ENCODE results near the gene PCMTD2. TPM values are rescaled to one million over a fixed set of nuclear protein-coding genes. Genes with fewer than 3 reads are reported as not detected.
A peak's percentile ranks its signal among the peaks of the same experiment; 100 is the strongest.

Gene PCMTD2
- total RNA-seq: 10 to 100 TPM; 51.3 to 96.9 (median 75.4) TPM

DNA sequence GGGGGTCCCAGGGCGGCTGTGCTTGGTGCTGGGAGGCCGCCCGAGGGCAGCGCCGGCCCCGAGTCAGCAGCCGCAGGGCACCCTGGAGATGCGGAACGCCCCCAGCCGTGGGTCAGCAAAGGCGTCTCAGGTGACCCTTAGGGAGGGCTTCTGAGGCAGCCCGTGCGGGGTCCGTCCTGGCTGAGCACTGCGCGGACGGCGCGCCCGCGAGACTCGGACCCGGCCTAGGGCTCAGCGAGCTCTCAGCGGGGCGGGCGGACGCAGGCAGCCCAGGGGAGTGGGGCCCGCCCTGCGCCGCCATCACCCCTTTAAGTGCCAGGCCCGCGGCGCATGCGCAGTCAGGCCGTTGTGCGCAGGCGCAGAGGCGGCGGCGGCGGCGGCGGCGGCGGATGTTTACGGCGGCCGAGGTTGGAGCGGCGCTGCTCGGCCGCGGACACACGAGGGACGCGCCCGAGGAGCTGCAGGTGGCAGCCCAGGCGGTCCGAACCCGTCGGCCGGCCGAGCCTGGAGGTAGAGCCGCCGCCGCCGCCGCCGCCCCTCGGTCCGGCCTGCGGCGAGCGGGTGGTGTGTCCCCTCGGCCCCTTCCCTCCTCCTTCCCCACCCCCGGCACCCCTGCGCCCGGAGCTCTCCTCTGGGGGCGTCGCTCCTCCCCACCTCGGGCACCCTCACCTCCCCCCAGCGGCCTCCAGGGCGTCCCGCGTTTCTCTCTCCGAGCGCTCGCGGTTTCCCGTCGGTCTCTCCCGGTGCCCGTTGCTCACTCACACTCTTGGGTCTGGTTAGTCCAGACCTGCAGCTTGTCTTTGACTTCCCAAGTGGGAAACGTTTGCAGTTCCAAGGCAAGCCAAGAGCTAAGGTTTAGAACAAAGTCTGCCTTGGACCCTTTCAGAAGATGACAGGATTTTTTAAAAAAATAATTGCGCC, at the start of gene PCMTD2:
TSS of gene PCMTD2 (plus strand) at position 388 of the 921 bp plus-strand sequence. CDS start 4,218 bp downstream, outside the sequence.
- no peaks in the 10 kb centered on the region for H3K36me3 ChIP-seq
- no peaks in the 10 kb centered on the region for H3K27me3 ChIP-seq
- no peaks in the 10 kb centered on the region for H3K9me3 ChIP-seq
- peak; percentile 91 to 95 for ATAC-seq
- TF ChIP-seq POLR2A (IDR thresholded peaks at IDR 0.05): peak; percentile 65 to 74
- TF ChIP-seq, protein P1, sequence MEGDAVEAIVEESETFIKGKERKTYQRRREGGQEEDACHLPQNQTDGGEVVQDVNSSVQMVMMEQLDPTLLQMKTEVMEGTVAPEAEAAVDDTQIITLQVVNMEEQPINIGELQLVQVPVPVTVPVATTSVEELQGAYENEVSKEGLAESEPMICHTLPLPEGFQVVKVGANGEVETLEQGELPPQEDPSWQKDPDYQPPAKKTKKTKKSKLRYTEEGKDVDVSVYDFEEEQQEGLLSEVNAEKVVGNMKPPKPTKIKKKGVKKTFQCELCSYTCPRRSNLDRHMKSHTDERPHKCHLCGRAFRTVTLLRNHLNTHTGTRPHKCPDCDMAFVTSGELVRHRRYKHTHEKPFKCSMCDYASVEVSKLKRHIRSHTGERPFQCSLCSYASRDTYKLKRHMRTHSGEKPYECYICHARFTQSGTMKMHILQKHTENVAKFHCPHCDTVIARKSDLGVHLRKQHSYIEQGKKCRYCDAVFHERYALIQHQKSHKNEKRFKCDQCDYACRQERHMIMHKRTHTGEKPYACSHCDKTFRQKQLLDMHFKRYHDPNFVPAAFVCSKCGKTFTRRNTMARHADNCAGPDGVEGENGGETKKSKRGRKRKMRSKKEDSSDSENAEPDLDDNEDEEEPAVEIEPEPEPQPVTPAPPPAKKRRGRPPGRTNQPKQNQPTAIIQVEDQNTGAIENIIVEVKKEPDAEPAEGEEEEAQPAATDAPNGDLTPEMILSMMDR (IDR thresholded peaks at IDR 0.05 in 4 of 5, conservative IDR thresholded peaks at IDR 0.05 in 1 of 5): peak in 2 of 5 experiments; percentile 23 to 25
- peaks cover 37 to 41% of the 10 kb centered on the region in 2 donors for H3K4me1 ChIP-seq
- peak within 1 kb of the TSS; percentile 78 to 98 (median 90) for H3K4me3 ChIP-seq
- peak; percentile 50 to 74 for DNase-seq
- intact Hi-C loops (cut with DNase I; ENCODE audit: low total_unique reads) (loop anchor here (2.0 kb wide), 1 partner anchor 33 kb away; no protein-coding TSS in a partner anchor), in situ Hi-C loops (cut with MboI; ENCODE audit: low sequenced_read_pairs in 4 of 4) (no loop called here)
- peak within 1 kb of the TSS; percentile 84 to 96 (median 94) for H3K27ac ChIP-seq

GRCh38 chr20:64206614-64207013, 48.9 kb upstream of the PCMTD2 start:
- in situ Hi-C loops (cut with MboI; ENCODE audit: low sequenced_read_pairs in 4 of 4): no loop called here
- Histone ChIP-seq H3K9me3 (no peaks in the 10 kb centered on the region), H3K4me3 (no peak overlapping the region), H3K27me3 (peaks cover 0 to 5% (median 0%) of the 10 kb centered on the region in 3 donors), H3K27ac (no peak overlapping the region), H3K4me1 (no peaks in the 10 kb centered on the region), H3K36me3 (no peaks in the 10 kb centered on the region)
- DNase-seq: no peak
- intact Hi-C loops (cut with DNase I; ENCODE audit: low total_unique reads): no loop called here
- ATAC-seq: no peak
- no peak for TF ChIP-seq POLR2A (IDR thresholded peaks at IDR 0.05)
- TF ChIP-seq, protein P1 (IDR thresholded peaks at IDR 0.05 in 4 of 5, conservative IDR thresholded peaks at IDR 0.05 in 1 of 5): no peak

GRCh38 chr20:64207641-64208590, 47.6 kb upstream of the PCMTD2 start:
- intact Hi-C loops (cut with DNase I; ENCODE audit: low total_unique reads): no loop called here
- peaks cover 1 to 8% of the 10 kb centered on the region in 2 donors for H3K4me1 ChIP-seq
- in situ Hi-C loops (cut with MboI; ENCODE audit: low sequenced_read_pairs in 4 of 4): no loop called here
- no peak overlapping the region for H3K4me3 ChIP-seq
- TF ChIP-seq POLR2A (IDR thresholded peaks at IDR 0.05): no peak
- TF ChIP-seq, protein P1 (IDR thresholded peaks at IDR 0.05 in 4 of 5, conservative IDR thresholded peaks at IDR 0.05 in 1 of 5): no peak
- no peaks in the 10 kb centered on the region for H3K9me3 ChIP-seq
- DNase-seq (no peak), ATAC-seq (no peak)
- H3K36me3 ChIP-seq: no peaks in the 10 kb centered on the region
- H3K27ac ChIP-seq: no peak overlapping the region
- peaks cover 0 to 2% (median 0%) of the 10 kb centered on the region in 3 donors for H3K27me3 ChIP-seq

DNA sequence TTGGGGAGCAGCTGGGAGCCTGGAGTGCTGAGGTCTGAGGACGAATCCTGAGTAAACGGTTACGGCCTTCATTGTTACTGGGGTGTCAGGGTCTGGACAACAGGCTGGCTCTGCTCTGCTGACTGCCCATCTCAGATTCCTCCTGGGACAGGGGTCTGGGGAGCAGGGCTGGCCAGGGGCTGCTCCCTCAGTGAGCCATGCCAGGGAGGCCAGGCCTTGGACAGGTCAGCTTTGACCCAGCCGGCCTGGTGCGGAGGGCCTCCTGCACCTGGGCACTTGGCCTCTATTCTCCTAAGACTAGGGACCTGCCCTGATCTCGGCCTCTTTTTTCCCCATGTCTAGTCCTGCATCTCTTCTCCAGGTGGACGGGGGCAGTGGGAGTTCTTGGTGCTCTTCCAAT, 46.4 kb upstream of the PCMTD2 start:
- TF ChIP-seq, protein P1 (IDR thresholded peaks at IDR 0.05 in 4 of 5, conservative IDR thresholded peaks at IDR 0.05 in 1 of 5): no peak
- no peak for TF ChIP-seq POLR2A (IDR thresholded peaks at IDR 0.05)
- no peaks in the 10 kb centered on the region for H3K27me3 ChIP-seq
- H3K4me3 ChIP-seq: no peak overlapping the region
- in situ Hi-C loops (cut with MboI; ENCODE audit: low sequenced_read_pairs in 4 of 4) (no loop called here), intact Hi-C loops (cut with DNase I; ENCODE audit: low total_unique reads) (no loop called here)
- ATAC-seq (no peak), DNase-seq (no peak)
- no peak overlapping the region for H3K27ac ChIP-seq
- H3K36me3 ChIP-seq: no peaks in the 10 kb centered on the region
- peaks cover 12 to 20% of the 10 kb centered on the region in 2 donors for H3K4me1 ChIP-seq
- H3K9me3 ChIP-seq: no peaks in the 10 kb centered on the region
